ENCODE measurements around the gene ARID1B.

The ARID1B gene

GRCh38 chr6:157067507-157067906 lies 290.3 kb downstream of the ARID1B start:
- no peak for DNase-seq (ENCODE audit: low read depth in 1 of 2, low spot score in 1 of 2)

DNA sequence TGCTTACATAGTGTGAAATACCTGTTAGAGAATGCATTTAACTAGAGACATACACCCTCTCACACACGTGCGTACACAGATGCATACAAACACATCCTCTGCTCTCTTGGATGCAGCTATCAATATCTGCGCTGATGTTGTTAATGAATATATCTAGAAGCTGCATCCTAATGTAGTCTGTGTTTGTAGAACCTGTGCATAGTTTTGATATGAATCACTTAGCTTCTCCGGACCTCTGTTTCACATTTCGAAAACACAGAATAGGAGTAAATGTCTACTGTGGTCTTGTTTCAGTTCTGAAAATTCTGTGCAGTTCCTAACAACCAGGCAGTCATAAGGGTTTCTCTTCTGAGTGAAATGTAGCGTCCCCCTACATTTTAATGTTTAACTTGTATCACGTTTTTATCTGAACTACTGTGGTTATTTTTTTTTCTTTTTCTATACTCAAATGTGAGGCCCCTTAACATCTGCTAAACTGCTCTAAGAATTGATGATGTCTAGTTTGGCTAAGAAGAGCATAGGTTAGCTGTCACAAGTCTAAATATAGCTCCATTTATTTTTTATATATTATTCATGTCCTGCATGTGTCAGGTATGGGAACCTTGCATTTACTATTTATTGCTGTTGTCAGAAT lies 291.6 kb downstream of the ARID1B start:
- DNase-seq (ENCODE audit: low read depth in 1 of 2, low spot score in 1 of 2) = no peak

GRCh38 chr6:157069585-157069984 lies 292.4 kb downstream of the ARID1B start:
- DNase-seq (ENCODE audit: low read depth in 1 of 2, low spot score in 1 of 2) = no peak

DNA sequence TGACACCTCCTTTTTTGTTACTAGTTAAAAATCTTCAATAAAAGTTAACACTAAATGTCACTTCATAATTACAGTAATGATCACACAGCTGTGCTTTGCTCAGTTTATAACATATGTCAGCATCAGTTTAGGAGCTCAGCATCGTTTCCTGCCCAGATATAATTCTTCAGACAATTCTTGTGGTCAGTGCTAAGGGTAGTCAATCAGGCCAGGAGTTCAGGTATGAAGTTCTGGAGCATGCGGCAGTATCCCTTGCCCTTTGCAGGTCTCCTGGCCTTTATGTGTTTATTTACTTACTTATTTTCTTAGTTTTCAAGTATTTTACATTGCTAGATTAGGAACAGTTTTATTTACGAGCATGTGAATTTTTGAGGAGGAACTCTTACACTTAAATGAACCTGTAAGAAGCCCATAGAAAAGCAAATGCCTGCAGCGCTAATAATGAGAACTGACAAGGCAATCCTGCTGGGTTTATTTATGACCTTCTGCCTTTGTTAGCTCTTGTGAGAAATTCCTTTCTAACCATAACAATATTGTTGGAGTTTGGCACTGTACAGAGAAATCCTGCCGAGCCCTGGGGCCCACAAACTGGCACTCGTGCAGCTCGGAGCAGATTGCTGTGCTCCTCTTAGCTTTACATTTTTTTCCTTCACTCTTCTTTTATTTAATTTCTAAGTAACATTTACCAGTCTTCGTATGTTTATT lies 293.4 kb downstream of the ARID1B start:
- no peak for DNase-seq (ENCODE audit: low read depth in 1 of 2, low spot score in 1 of 2)

GRCh38 chr6:157072128-157072527 lies 294.9 kb downstream of the ARID1B start:
- DNase-seq (ENCODE audit: low read depth in 1 of 2, low spot score in 1 of 2) = no peak

- no peak for DNase-seq (ENCODE audit: low read depth in 1 of 2, low spot score in 1 of 2)
These were observed 296.4 kb downstream of the ARID1B start for GRCh38 chr6:157073596-157073995.

DNA sequence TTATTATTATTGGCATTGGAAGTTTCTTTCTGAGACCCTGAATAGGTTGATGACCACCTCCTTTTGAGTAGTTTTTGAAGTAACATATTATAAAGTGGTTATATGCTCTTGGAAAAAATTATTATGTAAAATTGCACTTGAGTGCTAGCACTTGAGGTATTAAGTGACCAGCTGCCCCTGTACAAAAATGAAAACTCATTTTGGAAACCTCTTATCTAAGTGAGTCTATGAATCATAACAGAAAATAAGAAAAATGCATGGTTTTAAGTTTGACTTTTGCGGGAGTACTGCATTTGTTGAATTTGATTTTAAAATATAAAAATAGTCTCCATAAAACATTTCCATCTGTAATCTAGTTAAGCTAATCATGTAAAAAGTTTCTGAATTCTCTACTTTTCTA lies 297.8 kb downstream of the ARID1B start:
- DNase-seq (ENCODE audit: low read depth in 1 of 2, low spot score in 1 of 2) = no peak

- no peak for DNase-seq (ENCODE audit: low read depth in 1 of 2, low spot score in 1 of 2)
These were observed 298.6 kb downstream of the ARID1B start for GRCh38 chr6:157075549-157076450.

GRCh38 chr6:157076451-157076822 lies 299.3 kb downstream of the ARID1B start:
- no peak for DNase-seq (ENCODE audit: low read depth in 1 of 2, low spot score in 1 of 2)

- DNase-seq (ENCODE audit: low read depth in 1 of 2, low spot score in 1 of 2) = no peak
These were observed 300.1 kb downstream of the ARID1B start for GRCh38 chr6:157077251-157077650.

DNA sequence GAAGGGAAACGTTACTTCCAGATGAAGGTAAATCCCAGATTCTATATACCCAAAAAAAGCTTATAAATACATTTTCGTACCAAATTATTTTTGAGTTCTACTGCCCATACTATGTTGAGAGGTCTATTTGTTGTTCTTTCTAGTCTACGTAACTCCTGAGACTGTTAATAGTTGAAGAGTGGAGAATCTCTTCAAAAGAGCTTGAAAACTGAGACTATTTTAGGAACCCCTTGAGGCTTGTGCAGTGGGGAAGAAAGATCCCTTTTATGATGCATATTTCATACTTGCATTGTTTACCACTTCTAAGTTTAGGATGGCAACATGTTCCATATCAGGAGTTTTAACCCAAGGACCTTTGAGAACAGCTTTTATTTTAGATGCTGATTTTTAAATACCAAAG lies 301.1 kb downstream of the ARID1B start:
- DNase-seq (ENCODE audit: low read depth in 1 of 2, low spot score in 1 of 2) = no peak

DNA sequence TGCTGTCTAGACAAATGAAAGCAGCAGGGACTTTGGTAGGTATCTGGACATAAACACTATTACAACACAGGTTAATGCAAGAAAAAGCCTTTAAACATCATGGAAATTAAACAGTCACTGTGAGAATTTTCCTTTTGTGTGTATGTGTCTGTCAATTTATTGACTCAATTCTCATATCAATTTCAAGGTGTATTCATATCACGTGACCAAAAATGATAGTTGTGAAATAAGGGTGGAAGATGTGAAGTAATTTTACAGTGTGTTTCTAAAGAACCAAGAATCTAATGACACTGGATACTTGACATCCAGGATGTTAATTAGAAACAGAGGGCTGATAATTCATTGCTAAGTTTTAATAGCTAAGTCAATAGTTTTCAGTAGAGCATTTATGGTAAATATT lies 302.1 kb downstream of the ARID1B start:
- DNase-seq (ENCODE audit: low read depth in 1 of 2, low spot score in 1 of 2) = no peak

- DNase-seq (ENCODE audit: low read depth in 1 of 2, low spot score in 1 of 2) = no peak
These were observed 302.6 kb downstream of the ARID1B start for GRCh38 chr6:157079771-157080170.

DNA sequence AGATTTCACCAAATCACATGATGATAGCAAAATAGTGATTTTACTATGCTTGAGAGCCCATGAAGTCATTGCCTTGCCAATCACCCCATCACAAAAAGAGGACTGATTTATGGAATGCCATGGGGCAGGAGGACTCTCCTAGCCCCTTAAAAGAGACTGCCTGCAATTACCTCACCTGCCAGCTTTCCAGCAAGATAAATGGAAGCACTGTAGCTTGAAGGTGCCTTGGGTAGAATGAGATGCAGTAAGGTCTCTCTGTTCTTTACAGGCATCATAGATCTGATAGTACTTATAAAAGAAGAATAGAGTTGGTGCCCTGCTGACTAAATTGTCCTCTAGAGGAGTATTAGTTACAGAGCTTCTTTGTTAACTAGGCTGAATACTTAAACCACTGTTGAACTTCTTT lies 303.8 kb downstream of the ARID1B start:
- DNase-seq (ENCODE audit: low read depth in 1 of 2, low spot score in 1 of 2) = no peak

GRCh38 chr6:157083343-157083742 lies 306.2 kb downstream of the ARID1B start:
- DNase-seq (ENCODE audit: low read depth in 1 of 2, low spot score in 1 of 2) = no peak

GRCh38 chr6:157086632-157087031 lies 309.5 kb downstream of the ARID1B start:
- DNase-seq (ENCODE audit: low read depth in 1 of 2, low spot score in 1 of 2) = no peak

GRCh38 chr6:157087974-157088373 lies 310.8 kb downstream of the ARID1B start:
- DNase-seq (ENCODE audit: low read depth in 1 of 2, low spot score in 1 of 2) = no peak

DNA sequence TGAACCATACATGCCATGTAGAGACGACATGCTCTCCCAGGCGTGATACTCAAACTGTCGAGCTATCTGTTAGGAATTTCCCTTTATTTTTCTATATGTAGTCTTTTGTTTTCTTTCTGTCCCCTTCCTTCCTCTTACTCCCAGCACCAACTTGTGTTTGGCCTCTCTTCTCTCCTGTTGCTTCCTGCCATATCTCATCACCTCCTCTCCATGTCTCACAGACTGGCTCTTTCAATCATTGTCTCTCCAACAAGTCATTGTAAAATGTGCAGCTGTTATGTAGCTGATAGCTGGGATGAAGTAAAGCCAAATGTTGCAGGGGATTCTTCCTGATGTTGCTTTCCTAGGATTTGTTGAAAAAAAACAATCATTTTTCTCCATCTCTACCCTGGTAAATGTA lies 311.7 kb downstream of the ARID1B start:
- no peak for DNase-seq (ENCODE audit: low read depth in 1 of 2, low spot score in 1 of 2)

GRCh38 chr6:157089258-157089657 lies 312.1 kb downstream of the ARID1B start:
- DNase-seq (ENCODE audit: low read depth in 1 of 2, low spot score in 1 of 2) = no peak

- no peak for DNase-seq (ENCODE audit: low read depth in 1 of 2, low spot score in 1 of 2)
These were observed 312.7 kb downstream of the ARID1B start for GRCh38 chr6:157089851-157090250.

DNA sequence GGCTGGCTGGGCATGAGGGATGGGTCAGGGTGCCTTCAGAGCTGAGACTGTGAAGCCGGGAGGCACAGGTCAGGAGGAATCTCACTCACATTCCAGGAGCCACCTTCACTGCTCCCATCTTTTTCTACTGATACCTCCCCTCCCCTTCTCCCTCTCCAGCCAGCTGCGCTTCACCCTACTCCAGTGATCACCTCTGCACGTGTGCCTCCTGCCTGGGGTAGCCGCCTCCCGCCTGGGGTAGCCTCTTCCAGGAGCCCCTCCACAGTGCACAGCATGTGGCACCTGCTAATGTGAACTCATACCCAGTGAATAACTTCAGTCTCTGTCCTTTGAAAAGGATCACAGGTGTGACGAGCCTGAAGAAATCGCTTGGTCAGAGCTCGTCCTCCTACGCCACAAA lies 313.6 kb downstream of the ARID1B start:
- DNase-seq (ENCODE audit: low read depth in 1 of 2, low spot score in 1 of 2) = no peak

DNA sequence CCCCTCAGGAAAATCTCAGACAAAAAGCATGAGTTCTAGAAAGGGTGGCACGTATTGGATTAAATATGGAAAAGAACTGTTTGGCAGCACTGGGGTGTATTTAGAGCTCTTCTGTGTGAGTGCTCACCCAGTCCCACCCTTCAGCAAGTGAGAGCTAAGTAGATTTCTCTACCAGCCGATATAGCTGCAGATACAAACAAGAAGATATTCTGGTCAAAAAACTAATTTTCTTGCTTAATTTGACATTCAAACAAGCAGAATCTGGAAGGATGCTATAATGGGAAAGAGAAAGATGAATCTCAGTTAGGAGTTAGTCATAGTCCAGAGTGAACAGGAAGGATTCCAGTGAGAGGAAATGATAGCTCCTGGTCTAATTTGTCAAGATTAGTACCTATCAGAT lies 314.1 kb downstream of the ARID1B start:
- DNase-seq (ENCODE audit: low read depth in 1 of 2, low spot score in 1 of 2) = no peak
